ENCODE data around the gene CPNE8.

CPNE8 gene

DNA sequence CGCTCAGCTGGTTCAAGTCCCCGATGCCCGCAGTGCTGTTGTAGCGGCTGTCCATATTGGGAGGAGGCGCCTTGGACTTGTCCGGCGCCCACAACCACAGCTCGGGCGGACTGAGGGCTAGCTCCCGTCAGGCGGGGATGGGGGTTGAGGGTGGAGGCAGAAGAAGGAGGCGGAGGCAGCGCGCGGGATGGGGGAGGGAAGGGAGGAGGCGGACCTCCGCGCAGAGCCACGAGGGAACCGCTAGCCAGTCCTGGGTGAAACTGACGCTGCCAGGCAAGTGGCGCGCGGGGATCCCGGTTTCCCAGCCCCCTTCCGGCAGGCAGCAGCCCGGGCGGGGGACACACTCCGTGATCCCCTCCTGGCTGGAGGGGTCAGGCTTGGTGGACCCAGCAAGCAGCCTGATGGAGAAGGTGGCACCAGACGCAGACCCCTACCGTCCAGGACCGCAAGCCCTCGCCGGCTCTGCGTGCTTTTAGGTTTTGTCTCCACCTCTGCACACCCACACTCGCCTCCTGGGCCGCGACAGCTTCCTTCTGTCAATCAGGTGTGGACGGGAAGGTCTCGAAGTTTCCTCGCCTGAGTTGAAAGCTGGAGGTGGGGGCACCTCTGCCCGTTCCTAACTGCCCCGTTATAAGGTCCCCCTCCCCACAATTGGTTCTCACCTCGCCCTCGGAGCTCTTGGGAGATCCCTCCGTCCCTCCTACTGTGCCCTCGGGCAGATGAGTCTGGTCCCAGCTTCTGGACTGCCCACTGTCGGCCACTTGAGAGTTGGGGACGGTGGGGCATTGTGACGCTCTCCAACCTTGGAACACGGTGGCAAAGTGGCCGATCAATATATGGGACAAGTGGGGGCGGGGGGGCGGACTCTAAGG lies at the start of gene CPNE8:
Gene CPNE8, minus strand, starts transcription at position 112 of the 872 bp plus-strand sequence. Its CDS starts 57 bp downstream, at position 55.
- DNase-seq, result peak; percentile 90

DNA sequence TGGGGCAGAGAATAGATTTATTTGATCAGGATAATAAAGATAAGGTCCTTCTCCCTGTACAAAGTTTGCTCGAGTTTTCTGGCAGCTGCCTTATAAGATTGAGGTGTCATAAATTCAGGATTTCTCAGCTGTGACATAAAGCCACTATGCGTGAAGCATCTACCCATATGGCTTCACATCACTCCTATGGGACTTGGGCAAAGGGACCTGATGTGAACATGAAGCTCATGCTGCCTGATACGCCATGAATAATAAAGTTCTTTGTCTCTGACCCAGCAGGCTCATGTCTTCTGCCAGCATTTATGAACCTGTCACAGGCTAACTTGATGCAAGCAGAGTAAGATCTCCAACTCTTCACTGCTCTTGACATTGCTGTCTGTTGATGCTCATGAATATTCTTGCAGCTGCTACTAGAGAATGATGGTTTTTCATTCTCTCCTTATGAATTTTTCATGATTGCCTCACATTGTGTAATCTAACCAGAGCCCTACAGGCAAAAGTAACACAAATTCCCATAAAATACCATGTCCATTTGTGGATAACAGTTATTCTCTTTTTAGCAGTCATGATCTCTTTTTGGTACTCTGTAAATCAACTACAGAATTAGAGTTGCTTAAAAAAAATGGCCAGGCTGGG lies 49.0 kb upstream of the CPNE8 start:
- DNase-seq, result no peak

DNA sequence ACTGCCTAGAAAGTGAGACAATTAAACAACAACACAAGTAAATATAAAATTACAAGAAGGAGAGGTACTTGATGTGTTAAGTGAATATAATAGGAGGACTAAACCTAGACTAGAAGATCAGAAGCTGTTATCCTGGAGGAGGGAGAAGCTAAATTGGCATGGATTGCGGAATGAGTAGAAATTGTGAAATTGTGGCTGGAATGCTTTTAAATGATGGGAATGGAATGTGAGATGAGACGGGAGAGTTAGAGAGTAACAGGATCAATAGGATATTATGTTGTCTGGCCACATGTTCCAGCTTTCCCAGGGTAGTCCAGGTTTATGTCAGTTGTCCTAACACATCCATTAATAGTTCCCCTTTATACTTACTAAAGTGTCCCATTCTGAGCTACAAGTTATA lies 44.0 kb upstream of the CPNE8 start:
- DNase-seq, result no peak

DNA sequence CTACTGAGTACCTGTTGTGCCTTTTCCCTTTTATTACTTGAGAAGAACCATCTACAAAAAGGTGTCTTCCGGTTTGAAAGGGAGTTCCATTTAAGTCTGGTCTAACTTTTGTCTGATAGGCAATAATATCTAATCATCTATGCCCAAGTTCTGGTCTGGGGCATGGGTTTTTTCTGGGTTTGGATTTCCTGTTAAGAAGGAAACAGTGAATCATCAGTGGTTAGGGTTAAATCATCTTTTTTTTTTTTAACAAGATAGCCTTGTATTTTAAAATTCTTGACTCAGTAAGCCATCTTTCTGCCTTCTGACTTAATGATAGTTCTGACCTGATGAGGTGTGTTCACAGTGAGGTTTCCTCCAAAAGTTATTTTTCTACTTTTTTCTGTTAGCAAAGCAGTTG lies 29.3 kb upstream of the CPNE8 start:
- DNase-seq, result peak; percentile 5

DNA sequence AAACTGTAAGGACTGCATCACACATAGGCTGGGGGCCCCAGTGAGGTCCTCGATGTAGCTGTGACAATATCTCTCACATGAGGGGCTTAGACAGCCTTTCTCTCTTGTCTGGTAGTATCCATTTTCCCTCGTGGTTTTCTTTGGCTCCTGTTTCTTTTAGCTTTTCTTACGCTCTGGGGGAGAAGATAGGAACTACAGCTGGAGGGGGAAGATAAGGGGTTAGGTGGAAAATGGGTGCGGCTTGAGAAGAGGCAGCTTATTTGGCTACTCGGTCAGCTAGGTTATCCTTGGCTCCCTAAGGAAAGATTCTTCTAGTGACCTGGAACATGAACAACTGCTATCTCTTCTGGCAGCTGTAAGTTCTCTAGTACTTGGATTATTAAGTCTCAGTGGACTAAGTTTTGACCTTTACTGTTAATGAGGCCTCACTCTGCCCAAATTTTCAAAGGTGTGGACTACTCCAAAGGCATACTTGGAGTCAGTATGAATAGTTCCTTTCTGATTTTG lies 28.7 kb upstream of the CPNE8 start:
- no peak for DNase-seq

DNA sequence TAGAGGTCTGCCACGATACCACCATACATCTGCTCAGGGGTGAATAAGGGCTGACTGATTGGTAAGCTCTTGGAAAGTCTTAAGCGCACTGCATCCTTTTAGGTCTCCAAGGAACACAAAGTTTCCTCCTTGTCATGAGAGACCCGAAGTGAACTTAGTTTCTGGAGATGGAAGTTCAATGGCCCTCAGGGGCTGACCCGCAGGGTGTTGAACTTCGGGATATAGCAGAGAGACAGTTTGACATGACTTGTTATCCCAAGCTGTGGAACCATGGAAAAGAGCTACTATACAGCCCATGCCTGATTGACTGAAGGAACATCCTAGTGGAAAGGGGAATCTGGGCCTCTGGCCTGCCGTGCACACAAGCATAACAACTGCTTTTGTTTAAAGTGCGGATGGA lies 26.9 kb upstream of the CPNE8 start:
- no peak for DNase-seq

DNA sequence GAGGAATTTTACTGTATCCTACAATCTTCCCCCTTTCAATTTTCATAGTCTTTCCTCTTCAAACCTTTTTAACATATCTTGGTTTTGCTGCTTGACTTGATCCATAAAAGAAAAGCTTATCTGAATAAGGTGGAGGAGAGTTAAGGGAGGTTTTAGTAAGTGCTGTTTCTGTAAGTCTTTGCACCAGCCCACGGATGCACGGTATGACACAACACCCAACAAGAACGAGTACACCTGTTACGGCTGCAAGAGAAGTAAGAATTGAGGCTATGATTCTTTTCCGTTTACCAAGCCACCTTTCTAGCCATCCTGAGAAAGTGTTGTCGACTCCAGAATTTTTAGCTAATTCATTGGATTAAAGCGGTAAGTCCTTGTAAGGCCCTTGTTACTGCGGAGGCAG lies 26.1 kb upstream of the CPNE8 start:
- no peak for DNase-seq

DNA sequence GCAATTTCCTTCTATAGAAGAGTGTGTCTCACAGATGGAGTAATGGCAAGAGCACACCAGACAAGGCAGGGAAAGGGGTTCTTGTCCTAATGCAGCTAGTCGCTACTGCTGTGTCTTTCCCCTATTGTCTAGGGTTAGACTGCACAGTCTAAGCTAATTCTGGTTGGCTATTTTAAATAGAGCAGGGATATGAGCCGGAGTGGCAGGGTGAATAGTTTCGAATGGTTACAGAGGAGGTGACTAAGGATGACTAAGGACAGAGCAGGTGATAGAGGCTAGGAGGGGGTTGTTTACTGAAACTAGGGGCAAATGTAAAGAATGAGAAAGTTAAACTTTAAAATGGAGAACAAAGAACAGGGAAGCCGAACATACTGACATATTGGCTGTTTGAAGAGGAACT lies 25.6 kb upstream of the CPNE8 start:
- no peak for DNase-seq

DNA sequence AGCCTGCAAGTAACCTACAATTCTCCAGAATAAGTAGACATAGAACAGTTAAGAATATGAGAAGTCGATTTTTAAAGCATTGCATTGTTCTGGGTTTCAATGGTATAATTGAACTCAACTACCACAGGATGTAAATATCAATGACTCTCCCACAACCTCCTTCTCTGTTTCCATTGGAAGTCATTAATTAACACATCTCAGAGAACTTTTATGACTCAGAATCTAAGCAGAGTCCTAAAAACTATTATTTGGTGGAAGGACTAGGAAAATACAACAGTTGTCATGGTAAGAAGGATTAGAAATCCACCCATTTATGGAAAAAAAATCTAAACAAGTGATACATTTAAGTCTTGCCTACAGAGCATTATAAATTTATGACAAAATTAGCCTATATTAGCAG lies 21.1 kb upstream of the CPNE8 start:
- DNase-seq, result no peak

DNA sequence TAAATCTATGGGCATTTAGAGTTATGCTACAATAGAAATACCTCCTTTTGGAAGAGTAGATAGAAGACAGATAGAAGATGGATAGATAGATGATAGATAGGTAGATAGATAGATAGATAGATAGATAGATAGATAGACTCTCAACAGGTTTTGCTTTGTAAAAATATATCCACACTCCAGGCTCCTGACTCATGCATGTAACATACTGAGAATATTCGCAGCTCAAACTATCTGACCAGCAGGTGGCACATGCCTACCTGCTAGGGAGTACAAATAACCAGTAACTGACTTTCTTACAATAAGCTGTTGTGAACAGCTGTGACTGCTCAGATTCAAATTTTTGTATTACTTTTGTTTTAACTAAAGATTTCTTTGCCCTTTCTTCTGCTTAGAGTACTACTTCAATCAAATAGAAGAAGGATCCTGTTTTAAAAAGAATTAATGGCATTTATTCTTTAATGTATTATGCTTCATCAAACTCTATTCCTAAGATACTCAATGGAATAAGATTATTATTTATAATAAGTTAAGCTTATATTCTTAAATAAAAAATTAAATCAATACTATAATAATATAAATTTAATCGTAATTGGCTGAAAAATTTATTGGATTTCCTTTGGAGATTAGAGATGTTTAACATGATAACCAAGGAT lies 15.8 kb upstream of the CPNE8 start:
- DNase-seq, result peak; percentile 67

DNA sequence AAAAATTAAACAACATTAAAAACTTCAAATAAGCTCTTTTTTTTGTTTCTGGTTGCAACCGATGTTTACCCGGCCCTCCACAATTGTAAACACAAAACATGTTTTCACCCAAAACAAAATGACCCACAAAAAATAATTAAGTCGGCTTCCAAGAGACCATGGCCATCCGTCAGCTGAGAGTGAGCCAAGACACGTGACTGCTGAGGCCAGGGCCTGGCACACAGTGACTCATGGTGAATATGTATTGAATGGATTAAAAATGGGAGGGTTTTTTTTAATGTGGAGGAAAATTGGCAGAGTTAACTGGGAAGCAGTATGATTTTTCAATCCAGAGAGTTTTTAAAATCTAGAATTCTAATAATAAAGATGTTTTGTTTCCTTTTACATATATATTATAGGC lies 13.8 kb upstream of the CPNE8 start:
- no peak for DNase-seq

DNA sequence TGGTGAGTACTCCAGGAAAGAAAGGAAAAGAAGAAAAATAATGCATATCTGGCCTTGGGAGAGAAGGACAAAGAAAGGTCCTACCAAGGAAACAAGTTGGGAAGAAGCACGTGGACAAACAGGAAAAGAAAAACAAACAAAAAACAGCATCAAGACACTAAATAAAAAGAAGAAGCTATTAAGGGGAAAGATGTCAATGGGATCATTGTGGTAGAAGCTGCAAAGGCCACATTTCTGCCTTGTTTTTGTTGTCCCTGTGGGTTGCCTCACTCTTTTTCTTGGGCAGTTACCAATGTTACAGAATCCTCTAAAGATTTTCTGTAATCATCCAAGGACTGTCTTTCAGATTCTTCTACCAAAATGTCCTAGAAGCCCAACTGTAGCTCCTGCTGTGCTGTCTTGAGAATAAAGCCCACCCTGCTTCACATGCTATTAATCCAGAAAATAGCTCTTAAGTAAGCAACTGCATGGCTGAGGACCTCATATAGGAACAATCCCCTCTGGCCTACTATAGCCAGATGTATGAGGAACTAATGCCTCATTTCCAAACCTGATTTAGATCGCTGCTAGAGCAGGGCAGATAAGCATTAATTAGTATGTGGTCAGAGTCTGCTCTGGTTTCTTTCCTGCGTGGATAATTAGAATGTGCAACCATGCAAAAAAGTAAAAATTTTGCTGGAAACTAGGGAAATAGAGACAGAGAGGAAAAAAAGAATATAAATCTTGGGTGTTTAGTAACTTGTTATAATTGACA lies 10.2 kb upstream of the CPNE8 start:
- no peak for DNase-seq

DNA sequence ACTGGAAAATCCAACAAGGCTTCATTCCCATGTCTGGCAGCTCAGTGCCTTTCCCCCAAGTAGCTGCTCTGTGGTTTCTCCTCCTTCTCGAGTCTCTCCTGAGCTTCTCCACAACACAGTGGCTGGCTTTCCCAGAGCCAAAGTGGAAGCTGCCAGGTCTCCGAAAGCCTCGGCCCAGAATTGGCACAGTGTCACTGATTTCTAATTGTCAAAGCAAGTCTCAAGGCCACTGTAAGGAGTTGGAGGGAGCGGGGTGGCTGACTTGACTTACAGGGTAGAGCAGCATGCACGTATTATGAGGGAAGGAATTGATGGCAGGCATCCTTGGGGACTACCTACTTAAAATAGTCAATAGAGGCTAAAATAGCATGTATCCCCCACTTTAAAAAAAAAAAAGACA lies 6.7 kb upstream of the CPNE8 start:
- no peak for DNase-seq

DNA sequence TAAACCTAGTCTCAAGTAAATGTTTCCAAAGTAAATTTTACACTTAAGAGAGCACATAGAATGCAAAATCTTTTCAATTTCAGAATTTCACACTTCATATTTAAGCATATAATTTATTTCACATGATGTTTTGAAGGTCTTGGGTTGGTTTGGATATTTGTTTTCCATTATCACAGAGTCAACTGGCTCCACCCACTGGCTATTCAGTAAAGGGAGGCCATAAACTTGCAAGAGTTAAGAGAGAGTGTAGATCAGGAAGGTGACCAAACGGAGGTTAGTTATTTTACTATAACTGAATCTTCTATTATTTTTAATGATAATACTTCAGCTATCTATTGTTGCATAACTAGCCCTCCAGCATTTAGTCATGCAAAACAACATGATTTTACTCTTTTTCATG lies 6.2 kb upstream of the CPNE8 start:
- no peak for DNase-seq

DNA sequence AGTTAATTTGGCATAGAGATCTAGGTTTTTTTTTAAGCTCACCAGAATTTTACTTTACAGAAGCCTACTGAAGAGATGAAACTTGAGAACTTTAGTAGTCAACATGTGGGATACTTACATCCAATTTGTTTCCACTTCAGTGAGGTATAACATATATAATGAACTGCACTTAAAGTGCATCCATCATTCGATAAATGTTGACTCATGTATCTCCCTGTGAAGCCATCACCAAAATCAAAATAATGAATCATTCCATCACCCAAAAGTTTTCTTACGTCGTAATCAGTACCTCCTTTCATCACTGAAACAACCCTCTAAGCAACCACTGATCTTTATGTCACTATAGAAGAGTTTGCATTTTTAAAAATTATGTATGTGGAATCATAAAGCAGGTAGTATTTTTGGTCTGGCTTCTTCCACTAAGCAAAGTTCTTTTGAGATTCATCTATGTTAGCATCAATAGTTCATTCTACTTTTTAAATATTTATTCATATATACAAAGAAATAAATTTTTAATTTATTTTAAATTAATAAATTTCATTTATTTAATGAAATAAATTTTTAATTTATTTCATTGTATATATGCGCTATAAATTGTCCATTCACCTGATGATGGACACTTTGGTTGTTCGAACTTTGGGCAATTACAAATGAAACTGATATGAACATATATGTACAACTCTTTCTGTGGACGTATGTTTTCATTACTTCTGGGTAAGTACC lies 2.0 kb upstream of the CPNE8 start:
- peak; percentile 64 for DNase-seq

DNA sequence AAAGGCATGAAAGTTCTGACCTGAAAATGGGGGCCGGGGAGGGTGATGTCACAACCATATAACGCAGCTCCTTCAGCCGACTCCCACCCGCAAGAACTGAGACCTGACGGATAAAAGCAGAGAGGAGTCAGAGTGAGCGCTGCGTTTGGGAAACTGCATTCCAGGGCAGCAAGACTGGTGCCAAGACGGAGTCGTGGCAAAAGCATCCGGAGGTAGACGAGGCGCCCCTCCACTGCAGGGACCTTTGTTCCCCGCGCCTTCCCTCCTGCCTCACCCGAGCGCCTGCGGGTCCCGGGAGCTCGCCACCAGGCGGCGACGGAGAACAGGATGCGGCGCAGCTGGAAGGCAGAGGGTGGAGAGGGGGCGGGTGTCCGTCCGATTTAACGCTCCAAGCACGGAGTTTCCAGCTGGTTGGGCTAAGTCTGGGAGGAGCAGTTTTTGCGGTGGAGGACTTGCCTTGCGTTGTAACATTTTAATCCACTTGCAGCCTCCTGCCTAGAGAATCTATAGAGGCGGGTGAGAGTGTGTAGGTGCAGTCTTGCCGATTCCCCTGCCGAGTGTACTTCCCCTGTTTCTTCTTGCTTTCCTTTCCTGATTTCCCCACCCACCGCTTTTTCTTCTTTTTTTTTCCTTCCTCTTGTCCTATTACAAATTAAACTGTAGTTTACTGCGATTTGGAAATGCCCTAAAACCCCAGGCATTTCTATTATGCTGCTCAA lies 1.2 kb upstream of the CPNE8 start:
- DNase-seq, result peak; percentile 95

DNA sequence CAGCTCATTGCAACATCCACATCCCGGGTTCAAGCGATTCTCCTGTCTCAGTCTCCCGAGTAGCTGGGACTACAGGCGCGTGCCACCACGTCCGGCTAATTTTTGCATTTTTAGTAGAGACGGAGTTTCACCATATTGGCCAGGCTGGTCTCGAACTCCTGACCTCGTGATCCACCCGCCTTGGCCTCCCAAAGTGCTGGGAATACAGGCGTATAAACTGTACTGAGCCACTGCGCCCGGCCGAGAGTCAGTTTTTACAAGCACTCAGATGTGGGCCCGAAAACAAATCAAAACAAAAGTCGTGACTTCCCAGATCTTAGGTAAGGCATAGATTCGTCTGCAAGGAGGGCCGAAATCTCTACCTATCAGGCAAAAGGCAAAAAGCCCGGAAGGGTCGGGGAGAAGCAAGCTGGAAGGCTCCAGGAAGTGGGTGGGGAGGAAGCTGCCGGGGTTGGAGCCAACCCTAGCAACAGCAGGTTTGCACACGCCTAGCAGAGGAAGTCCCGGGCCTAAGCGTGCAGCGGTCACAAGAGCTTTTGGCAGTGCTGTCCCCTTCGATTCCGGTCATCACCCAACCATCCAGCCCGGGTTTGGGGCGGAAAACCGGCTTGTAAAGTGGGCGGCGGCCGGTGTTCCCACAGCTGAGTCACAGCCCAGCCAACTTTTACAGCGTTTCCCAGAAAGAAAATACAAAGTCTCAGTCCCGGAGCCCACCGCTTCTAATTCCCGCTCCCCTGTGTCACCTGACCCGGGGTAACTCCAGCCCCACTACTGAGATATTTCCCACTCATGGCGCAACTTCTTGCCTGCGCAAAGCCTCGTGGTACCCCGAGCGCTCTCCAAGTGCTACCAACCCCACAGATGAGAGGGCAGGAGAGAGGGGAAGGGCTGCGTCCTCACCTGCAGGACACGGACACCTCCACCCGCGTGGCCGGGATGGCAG lies 583 bp downstream of the CPNE8 start:
- DNase-seq, result peak; percentile 97

DNA sequence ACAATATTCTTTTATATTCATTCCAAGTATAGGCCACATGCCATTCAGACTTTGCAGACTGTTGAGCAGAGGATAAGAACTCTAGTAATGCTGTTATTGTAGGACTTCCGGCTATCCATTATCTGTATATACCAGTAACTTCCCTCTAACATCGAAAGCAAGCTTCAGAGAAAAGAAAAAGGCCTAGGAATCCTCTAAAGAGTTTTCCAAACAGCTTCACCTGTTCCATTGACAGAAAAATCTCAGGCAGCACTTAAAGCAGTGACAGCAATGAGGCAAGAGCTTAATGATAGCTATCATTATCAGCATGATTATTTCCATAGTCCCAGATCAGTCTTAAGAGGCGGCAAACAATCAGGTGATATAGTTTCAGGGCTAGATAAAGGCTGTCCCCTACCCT lies 1.8 kb downstream of the CPNE8 start:
- DNase-seq, result peak; percentile 40

DNA sequence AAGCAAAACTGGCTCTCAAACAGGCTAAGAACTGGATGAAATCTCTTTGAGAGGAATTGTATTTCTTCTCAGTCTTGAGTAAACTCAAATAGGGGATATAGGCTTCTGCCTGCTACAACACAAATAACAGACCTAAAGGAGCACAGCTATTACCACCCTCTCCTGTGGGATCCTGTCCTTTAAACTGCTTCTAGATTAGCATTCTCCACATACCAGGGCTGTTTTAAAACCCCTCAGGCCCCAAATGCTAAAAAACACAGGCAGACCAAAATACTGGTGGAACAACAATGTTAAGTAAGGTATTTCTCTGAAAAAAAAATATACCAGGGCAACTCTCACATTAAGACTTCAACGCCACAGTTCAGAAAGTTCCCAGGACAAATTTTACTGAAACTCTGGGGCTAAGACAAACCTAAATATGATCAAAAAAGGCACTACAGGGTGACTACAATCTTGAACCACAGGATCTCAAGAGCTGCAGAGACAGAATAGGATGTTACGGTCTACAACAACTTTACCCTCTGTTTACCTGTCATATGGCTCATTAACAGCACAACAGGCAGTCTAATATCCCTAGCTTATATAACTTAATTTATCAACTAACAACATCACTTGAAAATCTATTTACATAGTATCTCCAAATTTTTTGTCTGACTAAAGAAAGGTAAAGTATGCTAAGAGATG lies 7.2 kb downstream of the CPNE8 start:
- no peak for DNase-seq

DNA sequence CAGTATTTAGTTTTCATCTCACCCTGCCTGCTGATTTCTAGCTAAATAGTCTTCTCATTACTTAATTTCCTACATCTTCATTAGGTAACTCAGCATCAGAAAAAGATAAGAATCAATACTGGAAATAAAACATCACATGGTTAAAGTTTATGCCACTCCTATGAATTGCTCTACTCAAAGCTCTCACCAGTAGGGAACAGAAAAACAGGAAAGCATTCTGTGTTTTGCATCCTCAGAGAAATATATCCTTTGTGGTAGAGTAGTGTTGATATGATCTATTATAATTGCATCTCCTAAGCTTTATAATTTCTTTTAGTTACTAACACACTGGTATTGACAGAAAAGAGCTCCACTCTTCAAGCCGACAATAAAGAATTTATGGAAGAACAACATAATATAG lies 9.9 kb downstream of the CPNE8 start:
- no peak for DNase-seq
